ENCODE measurements around the gene EPN2.
"Not testable (repeated sequence)": the region's sequence is repeated elsewhere in the genome, so short reads cannot be mapped to it uniquely, and the experiment has no call there.

Gene EPN2

DNA sequence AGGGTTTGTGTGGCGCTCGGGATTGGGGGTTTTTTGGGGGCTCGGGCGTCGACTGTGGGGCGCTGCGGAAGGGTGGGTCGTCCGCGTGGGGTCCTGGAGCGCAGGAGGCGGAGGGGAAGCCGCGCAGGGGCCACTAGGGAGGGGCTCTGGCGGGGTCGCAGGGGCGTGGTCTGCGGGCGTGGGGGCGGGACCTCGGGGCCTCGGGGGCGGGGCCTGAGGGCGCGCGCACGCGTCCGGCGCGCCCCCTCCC lies at the start of gene EPN2:
Gene EPN2 (plus strand): TSS at position 228 of the 250 bp plus-strand sequence. CDS start 45,754 bp downstream, outside the sequence.
- not testable (repeated sequence) for DNase-seq (ENCODE audit: low spot score)

- not testable (repeated sequence) for DNase-seq (ENCODE audit: low spot score)
Measured at GRCh38 chr17:19187883-19188869, 49.0 kb upstream of the EPN2 start.

GRCh38 chr17:19188870-19189708 lies 48.1 kb upstream of the EPN2 start:
- DNase-seq (ENCODE audit: low spot score), result not testable (repeated sequence)

DNA sequence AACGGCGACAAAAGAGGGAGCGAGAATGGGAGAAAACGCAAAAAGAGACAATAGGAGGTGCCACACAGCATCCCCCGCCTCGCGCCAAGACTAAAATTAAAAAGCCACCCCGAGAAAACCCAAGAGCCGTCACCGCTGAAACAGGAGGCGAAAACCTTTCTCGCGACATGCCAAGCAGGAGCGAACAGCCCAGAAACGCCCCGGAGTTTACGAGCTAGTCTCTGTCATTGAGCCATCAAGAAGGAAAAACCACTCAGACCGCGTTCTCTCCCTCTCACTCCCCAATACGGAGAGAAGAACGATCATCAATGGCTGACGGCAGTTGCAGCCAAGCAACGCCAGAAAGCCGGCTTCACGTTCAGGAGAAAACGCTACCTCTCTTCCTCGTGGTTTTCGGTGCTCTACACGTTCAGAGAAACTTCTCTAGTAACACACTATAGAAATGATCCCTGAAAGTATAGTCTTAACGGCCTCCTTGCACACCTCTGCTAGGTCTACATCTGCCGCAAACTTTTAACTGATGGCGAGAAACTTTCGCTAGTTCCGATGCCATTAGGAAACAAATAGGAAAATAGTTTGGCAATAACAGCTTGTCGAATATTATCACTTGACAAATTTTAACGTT lies 47.3 kb upstream of the EPN2 start:
- DNase-seq (ENCODE audit: low spot score), result not testable (repeated sequence)

GRCh38 chr17:19196382-19197204 lies 40.6 kb upstream of the EPN2 start:
- DNase-seq (ENCODE audit: low spot score), result not testable (repeated sequence)

DNA sequence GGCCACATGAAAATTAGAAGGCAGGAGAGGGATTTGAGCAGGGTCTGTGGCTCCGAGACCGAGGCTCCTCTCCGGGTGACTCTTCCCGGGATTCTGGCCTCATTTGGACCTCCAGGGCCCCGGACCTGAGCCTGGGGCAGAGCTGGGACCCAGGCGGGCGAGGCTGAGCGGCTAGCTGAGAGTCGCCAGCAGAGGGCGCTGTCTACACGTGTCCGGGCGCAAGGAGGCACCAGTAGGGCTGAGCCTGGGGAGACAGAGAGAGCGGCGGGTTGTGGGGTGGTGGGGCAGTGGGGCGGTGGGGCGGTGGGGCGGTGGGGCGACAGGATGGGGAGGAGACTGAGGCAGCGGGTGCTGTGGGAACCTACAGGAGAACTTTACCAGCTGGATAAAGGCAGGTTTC lies 34.7 kb upstream of the EPN2 start:
- not testable (repeated sequence) for DNase-seq (ENCODE audit: low spot score)

GRCh38 chr17:19203429-19203828 lies 33.7 kb upstream of the EPN2 start:
- not testable (repeated sequence) for DNase-seq (ENCODE audit: low spot score)

DNA sequence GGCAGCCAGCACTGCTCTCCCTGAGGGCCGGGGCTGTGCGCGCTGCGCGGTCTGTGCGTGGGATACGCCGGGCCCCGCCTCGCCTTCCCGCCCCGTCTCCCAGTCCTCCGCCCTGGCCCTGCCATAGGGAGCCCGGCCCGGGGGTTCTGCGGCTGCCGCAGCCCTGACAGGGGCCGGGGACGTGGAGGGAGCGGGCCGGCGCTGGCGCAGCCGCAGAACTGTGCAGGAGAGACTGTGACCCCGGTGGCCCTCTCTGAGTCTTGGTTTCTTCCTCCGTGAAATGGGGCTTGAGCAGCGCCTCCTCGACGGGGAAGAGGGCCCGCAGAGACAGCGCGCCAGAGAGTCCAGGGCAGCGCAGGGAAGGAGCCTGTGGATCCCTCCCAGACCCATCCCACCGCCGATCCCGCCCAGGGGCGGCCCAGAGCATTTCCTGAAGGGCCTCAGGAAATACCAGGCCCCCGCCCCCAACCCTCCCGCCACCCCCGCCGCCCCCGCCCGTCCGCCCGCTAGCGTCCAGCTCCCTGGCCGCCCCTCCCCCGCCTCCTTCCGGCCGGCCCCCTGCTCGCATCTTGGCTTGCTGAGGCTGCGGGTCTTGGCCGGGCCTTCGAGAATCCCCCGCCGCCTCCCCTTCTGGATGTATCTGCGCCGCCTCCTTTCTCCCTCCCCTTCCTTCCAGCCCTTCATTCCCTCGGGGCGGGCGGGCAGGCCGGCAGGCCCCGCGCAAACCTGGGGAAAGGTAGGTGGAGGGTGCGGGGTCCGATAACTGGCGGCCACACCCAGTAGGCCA lies 21.9 kb upstream of the EPN2 start:
- DNase-seq (ENCODE audit: low spot score), result not testable (repeated sequence)

- not testable (repeated sequence) for DNase-seq (ENCODE audit: low spot score)
Measured at GRCh38 chr17:19216148-19216926, 20.8 kb upstream of the EPN2 start.

DNA sequence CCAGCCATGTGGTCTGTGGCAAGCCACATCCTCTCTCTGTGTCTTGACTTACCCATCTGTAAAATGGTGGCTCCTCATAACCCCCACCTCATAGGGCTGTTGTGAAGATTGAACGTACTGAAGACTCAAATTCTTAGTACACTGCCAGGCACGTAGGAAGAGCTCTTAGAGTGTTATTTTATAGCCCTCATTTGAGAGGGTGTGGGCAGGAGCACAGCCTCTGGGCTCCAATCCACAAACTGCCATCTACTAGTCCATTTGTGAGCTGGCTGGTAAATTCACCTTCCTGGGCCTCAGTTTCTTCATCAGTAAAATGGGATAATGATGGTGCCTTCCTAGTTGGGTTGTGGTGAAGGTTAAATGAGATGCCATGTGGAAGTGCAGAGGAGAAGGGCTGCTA lies 18.3 kb upstream of the EPN2 start:
- DNase-seq (ENCODE audit: low spot score), result not testable (repeated sequence)

- not testable (repeated sequence) for DNase-seq (ENCODE audit: low spot score)
Measured at GRCh38 chr17:19219384-19219783, 17.8 kb upstream of the EPN2 start.

GRCh38 chr17:19220195-19220594 lies 17.0 kb upstream of the EPN2 start:
- not testable (repeated sequence) for DNase-seq (ENCODE audit: low spot score)

GRCh38 chr17:19226610-19227588 lies 10.3 kb upstream of the EPN2 start:
- not testable (repeated sequence) for DNase-seq (ENCODE audit: low spot score)

DNA sequence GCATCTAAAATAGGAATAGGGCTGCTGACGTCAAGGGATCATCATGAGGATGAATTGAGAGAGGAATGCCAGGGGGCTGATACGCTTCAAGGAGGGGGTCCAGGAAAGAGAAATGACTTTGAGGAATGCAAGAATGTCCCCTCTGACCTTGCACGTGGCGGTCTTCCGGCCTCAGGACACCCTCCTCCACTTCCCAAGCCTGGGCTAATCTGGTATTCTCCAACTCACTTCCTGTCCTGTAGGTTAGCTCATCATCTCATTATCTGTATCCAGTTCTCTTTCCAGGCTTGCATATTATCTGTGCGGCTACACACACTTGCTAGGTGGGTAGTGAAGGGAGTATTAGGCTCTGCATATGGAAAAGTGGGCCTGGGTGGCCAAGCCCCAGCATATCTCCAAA lies 2.5 kb upstream of the EPN2 start:
- DNase-seq (ENCODE audit: low spot score), result not testable (repeated sequence)

DNA sequence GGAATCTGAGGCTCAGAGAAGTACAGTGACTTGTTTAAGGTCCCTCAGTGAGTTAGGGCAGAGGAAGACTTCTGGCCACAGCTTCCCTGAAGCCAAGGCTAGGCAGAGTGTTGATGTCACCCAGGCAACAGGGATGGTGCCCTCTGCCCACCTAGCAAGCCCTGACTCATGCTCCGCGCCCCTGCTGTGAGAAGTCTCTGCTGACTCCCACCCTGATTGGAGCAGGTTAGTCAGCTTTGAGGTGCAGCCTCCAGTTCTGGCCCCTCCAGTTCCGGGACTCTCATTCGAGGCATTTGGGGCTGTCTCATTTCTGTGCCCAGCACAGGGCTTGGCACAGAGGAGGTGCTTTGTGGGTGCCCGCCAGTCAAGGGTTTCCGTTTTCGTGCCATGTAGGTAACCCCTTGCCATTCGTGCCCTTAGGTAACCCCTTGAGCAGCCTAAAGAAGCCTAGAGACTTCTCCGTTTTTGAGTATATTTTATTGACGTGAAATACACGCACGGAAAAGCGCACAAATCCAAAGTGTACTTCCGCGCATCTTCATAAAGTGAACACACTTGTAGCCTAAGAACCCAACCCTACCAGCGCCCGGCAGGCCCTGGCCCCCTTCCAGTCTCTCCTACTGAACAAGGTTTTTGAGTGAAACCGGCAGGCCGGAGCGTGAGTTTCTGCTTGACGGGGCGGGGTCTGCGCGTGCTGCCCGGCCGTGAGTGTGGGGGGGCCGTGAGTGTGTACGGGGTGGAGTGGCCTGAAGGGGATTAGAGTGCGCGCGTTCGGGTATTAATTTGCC lies 621 bp upstream of the EPN2 start:
- DNase-seq (ENCODE audit: low spot score), result not testable (repeated sequence)

GRCh38 chr17:19237389-19238166 lies 412 bp downstream of the EPN2 start:
- no peak for DNase-seq (ENCODE audit: low spot score)

- no peak for DNase-seq (ENCODE audit: low spot score)
Measured at GRCh38 chr17:19238167-19238505, 970 bp downstream of the EPN2 start.
